ENCODE measurements around the gene CSPG4. TPM values are rescaled to one million over a fixed set of nuclear protein-coding genes. Genes with fewer than 3 reads are reported as not detected.

CSPG4 gene
- total and polyA plus RNA-seq, 2 donors (not counting 1 experiment from before 2014, with no cell fraction given): 0.03 to 0.15 TPM

DNA sequence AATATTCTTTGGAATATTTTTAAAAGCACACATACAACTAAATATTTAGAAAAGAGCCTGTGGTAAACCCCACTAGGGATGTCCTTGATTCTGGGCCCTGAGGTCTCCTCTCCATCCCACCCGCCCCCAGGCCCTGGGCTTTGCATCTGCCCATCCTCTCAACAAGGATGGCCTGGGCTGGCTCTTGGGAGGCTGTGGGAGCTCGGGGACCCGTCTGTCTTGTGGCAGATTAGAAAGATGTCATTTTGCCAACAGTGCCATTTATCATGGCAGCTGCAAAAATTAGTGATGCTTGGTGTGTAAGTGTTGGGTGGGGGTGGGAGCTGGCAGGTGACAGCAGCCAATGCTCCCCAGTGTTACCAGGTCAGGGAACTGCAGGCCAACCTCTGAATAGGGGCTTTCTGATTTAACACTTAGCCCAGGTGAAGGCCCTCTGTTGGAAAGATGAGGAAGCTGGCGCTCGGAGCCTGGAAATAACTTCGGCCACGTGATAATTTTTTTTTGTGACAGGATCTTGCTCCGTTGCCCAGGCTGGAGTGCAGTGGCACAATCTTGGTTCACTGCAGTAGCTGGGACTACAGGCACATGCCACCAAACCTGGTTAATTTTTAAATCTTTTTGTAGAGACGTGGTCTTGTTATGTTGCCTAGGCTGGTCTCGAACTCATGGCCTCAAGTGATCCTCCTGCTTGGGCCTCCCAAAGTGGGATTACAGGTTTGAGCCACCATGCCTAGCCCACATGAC, 16.9 kb upstream of the CSPG4 start:
- no peak overlapping the region for H3K27ac ChIP-seq (ENCODE audit: low read length in 2 of 2)
- CTCF ChIA-PET: interaction anchor here (0.8 to 8.6 kb wide), 8 partner anchors 9 to 409 kb away, joined by 3 to 101 read pairs (median 4); no protein-coding TSS in a partner anchor
- H3K36me3 ChIP-seq (replicated peaks in 1 of 2; ENCODE audit: control extremely low read depth in 1 of 2, control insufficient read depth in 1 of 2, extremely low read depth in 1 of 2, insufficient read depth in 2 of 2, low read length in 1 of 2): no peaks in the 10 kb centered on the region
- Mint-ChIP-seq H3K4me1 (peaks cover 20% of the 10 kb centered on the region), H3K4me3 (no peak overlapping the region), H3K9me3 (ENCODE audit: insufficient read depth) (no peaks in the 10 kb centered on the region), H3K27me3 (peaks cover 20% of the 10 kb centered on the region), H3K27ac (no peak overlapping the region)
- no peak overlapping the region for H2AFZ ChIP-seq (ENCODE audit: insufficient read depth, low read depth, low read length, poor library complexity, severe bottlenecking)
- H3K79me2 ChIP-seq (ENCODE audit: control insufficient read depth, insufficient read depth, low read length): no peaks in the 10 kb centered on the region
- no peak overlapping the region for H3K4me2 ChIP-seq (replicated peaks; ENCODE audit: low read depth, low read length, poor library complexity, severe bottlenecking)
- H3K4me1 ChIP-seq (ENCODE audit: control insufficient read depth in 2 of 2, insufficient read depth in 2 of 2, low read length in 2 of 2): peaks cover 3 to 9% of the 10 kb centered on the region in 2 donors
- H3K9ac ChIP-seq (ENCODE audit: low read length): no peak overlapping the region
- no peak for ATAC-seq (ENCODE audit: low read depth)
- TF ChIP-seq CTCF (IDR thresholded peaks at IDR 0.05): no peak
- TF ChIP-seq EZH2 (IDR thresholded peaks at IDR 0.05; ENCODE audit: borderline replicate concordance, insufficient read depth, low read depth, low read length, poor library complexity, severe bottlenecking): no peak
- H3K4me3 ChIP-seq (ENCODE audit: control extremely low read depth in 1 of 5, extremely low read depth in 1 of 5, insufficient read depth in 1 of 5, low read depth in 2 of 5, low read length in 4 of 5): no peak overlapping the region
- WGBS (ENCODE audit: insufficient coverage): 75% methylated on average over 9 of the region's 10 CpGs
- POLR2A ChIA-PET: no interaction called here
- intact Hi-C loops (cut with micrococcal nuclease): loop anchor here (10.0 kb wide), 3 partner anchors 175 to 1355 kb away; partner anchors contain the start of gene FBXO22
- DNase-seq: no peak
- no peaks in the 10 kb centered on the region for H3K9me3 ChIP-seq (ENCODE audit: control extremely low read depth in 1 of 3, control insufficient read depth in 2 of 3, insufficient read depth in 1 of 3, low read length in 2 of 3)
- H4K20me1 ChIP-seq (ENCODE audit: control insufficient read depth, insufficient read depth, low read length, poor library complexity, severe bottlenecking): no peaks in the 10 kb centered on the region
- H3K27me3 ChIP-seq (replicated peaks in 1 of 4; ENCODE audit: control extremely low read depth in 1 of 4, control insufficient read depth in 3 of 4, insufficient read depth in 4 of 4, low read length in 3 of 4): peaks cover 0 to 14% (median 4%) of the 10 kb centered on the region in 4 experiments
